Activated naive CD4-positive, alpha-beta T cell treated with Interleukin-2 at 50 U/mL for 16 hours (primary cell): ENCODE measurements around the gene FBLN1.

Experiments used
- DNase-seq: peaks from one replicate; pipeline ENCODE4 v3.0.0-alpha.2; 2020

FBLN1 gene

GRCh38 chr22:45644714-45645113, 142.0 kb downstream of the FBLN1 start:
- no peak for DNase-seq

GRCh38 chr22:45645150-45645525, 142.5 kb downstream of the FBLN1 start:
- no peak for DNase-seq

GRCh38 chr22:45645526-45646414, 143.1 kb downstream of the FBLN1 start:
- peak; percentile 82 for DNase-seq

- DNase-seq, result no peak
Observed at GRCh38 chr22:45647532-45648225, 145.0 kb downstream of the FBLN1 start.

- no peak for DNase-seq
Observed at GRCh38 chr22:45648301-45649117, 145.8 kb downstream of the FBLN1 start.

GRCh38 chr22:45649809-45650208, 147.1 kb downstream of the FBLN1 start:
- DNase-seq, result no peak

GRCh38 chr22:45650721-45651120, 148.0 kb downstream of the FBLN1 start:
- DNase-seq, result no peak
